ENCODE measurements around the gene SIMC1.

GRCh38 chr5:176190886-176191755, 47.1 kb upstream of the SIMC1 start:
- TF ChIP-seq CEBPB (IDR thresholded peaks at IDR 0.05) (no peak), NFE2L2 (conservative IDR thresholded peaks at IDR 0.05; ENCODE audit: low read length) (no peak)
